Measurements from ENCODE around the gene OR10K1.
"Not testable (repeated sequence)": the region's sequence is repeated elsewhere in the genome, so short reads cannot be mapped to it uniquely, and the experiment has no call there.

The OR10K1 gene, protein sequence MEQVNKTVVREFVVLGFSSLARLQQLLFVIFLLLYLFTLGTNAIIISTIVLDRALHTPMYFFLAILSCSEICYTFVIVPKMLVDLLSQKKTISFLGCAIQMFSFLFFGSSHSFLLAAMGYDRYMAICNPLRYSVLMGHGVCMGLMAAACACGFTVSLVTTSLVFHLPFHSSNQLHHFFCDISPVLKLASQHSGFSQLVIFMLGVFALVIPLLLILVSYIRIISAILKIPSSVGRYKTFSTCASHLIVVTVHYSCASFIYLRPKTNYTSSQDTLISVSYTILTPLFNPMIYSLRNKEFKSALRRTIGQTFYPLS

DNA sequence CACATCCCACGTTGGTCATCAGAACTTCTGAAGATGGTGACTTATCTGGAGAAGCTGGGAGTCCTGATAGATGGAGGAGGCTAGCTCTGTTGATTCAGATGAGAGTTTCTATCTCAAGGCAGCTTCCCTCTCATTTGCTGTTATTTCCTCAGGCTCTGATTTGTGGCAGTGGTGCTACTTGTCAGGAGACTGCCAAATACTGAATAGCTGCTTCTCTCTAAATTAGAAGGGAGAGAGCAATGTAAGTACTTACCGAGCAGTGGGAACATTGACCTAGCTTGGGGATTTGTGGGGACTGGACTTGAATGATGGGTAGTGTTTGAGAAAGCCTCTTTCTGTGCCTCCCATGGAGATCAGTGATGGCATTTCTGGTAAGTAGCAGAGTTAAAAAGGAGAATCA, at the start of gene OR10K1:
Gene OR10K1, plus strand, starts transcription at position 301 of the 400 bp plus-strand sequence. CDS start 3,728 bp downstream, outside the sequence.
- DNase-seq: no peak

DNA sequence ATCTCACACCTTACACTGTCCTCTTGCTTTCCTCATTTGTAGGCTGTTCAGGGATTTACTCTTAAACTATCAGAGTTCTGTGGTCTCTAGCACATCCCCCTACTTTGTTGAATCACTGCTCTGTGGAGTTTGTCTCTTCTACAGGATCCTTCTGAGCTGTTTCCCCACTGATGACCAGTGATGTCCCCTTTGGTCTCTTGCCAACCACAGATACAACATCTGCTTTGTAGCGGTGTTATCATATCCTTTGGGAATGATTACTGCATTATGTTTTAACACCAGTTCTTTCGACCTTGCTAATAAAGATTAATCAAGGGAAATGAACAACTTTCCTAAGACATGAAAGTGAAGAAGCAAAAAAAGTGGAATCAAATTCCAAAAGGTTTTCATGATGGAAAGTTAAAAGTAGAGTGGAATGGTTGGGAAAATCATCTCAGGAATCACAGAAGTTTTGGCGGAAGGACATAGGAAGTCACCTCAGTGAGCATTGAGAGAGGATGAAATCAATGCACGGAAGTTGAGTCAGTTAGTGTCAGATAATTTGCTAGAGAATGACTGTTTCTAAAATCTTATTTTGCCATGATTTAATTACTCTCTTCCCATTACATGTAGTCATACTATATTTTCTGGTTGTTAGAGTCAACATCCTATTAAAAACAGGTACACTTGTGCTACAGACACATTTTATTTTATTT, 46.8 kb upstream of the OR10K1 start:
- no peak for DNase-seq

DNA sequence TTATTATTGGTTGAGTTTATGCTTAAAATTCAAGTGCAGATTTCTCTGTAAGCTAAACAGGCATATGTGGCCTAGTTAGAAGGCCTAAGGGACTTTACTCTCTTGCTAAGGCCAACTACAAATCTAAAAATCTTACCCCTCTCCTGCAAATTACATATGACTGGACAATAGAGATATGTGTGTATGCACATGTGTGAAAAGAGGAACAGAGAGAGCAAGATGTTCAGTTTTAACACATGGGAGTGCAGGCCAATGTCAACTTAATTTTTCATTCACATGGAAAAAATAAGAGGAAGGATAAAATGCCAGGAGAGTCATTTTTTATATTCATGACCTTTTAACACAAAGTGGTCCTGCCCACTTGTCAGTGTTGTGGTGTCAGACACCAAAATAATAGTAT, 44.0 kb upstream of the OR10K1 start:
- DNase-seq: no peak

DNA sequence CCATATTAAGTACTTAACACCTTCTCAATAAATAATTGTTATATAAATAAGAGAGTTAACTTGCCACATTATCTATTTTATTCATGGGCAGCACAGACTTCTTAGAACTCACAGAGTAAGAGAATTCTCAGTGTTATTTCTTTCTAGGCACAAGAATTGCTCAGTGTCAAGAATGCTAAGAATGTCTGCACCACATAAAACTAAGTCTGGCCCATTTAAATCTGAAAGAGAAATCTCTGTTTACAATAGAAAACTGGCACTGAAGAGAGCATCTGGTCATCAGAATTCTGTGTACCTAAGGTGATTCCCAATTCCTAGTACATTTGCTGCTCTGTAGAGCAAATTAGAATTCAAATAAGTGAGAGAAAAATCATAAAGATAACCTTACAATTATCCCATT, 39.4 kb upstream of the OR10K1 start:
- DNase-seq: no peak

DNA sequence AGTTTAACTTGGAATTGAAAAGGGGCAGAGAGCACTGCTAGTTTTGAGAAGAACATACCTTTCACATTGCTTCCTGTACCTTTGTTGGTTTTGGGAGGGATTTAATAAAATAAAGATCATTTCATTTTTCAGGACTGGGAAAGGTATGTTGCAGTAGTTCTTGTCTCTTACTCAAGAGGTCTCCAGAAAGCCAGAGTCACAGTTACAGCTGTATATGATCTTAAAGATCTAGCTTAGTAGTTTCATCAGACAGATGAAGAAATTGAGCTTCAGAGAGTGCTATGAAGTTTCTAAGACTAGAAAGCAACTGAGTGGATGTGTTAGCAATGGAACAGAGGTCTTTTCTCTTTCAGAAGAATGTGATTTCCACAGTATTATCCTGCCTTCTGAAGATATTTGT, 36.6 kb upstream of the OR10K1 start:
- no peak for DNase-seq

DNA sequence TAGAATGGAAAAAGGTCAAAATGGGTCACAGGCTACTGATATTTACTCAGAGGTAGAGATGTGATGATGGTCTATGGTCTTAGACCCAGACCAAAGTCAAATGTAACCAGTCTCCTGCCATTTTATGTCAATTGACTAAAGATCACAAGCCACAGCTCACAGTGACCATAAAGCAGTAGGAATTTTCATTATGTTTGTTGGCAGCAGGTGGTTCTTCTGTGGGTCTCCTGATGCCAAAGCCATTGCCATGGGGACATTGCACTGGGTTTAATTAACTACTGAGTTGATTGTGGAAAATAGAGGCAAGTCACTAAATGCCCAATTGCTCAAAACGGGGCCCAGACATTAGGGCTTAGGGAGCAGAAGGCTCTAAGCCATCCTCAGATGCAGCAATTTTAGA, 35.5 kb upstream of the OR10K1 start, which contains the start of gene OR10K2:
Gene OR10K2, minus strand, starts transcription at position 101 of the 400 bp plus-strand sequence. CDS start 5,371 bp downstream, outside the sequence.
- DNase-seq: no peak

DNA sequence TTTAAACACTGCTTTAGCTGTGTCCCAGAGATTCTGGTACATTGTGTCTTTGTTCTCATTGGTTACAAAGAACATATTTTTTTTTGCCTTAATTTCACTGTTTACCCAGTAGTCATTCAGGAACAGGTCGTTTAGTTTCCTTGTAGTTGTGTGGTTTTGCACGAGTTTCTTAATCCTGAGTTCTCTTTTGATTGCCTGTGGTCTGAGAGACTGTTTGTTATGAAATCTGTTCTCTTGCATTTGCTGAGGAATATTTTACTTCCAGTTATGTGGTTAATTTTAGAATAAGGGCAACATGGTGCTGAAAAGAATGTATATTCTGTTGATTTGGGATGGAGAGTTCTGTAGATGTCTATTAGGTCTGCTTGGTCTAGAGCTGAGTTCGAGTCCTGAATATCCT, 31.5 kb upstream of the OR10K1 start:
- not testable (repeated sequence) for DNase-seq

DNA sequence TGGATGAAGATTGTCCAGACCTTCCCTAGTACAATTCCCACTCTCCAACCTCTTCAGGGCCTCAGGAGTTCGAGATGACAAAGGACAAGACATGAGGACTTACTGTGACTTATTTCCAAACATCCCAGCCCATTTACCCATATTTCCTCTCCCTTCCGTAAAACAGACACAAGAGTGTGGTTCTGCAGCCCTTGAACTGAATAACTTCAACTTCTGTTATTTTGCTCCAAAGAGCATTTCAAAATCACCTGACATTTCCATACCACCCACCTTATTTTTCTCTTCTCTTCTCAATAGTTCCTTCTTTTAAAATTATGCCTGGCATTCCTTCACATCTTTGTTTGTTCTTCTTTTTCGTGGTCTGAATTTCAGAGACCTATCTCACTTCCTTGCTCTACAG, 26.9 kb upstream of the OR10K1 start:
- no peak for DNase-seq

DNA sequence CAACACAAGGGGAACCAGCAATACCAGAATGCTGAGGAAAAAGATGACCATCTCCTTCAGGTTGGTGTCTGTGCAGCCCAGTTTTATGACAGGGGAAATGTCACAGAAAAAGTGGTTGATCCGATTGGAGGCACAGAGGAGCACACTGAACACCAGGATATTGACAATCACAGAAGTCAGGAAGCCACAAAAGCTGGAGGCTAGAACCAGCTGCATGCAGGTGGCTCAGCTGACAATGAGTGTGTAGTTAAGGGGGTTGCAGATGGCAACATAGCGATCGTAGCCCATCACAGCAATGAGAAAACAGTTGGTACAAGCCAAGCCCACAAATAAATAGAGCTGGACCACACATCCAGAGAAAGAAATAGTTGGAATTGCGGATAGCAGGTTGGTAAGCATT, 16.3 kb upstream of the OR10K1 start:
- DNase-seq: no peak

DNA sequence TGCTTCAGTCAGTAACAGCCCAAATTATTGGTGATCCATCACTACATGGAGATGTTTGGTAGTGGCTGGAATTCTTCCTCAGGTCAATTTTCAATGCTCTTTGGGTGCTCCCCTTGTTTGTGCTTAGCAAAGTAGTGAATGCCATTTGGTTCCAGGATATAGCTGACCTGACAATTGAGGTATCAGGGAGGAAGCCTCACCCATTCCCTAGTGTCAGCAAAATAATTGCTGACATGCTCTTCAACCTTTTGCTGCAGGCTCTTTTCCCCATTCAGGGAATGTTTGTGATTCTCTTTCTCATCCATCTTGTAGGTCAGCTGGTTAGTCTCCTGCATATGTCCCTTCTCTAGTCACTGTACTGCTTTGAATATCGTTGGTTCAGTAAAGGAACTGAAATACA, 7.1 kb upstream of the OR10K1 start:
- DNase-seq: no peak

DNA sequence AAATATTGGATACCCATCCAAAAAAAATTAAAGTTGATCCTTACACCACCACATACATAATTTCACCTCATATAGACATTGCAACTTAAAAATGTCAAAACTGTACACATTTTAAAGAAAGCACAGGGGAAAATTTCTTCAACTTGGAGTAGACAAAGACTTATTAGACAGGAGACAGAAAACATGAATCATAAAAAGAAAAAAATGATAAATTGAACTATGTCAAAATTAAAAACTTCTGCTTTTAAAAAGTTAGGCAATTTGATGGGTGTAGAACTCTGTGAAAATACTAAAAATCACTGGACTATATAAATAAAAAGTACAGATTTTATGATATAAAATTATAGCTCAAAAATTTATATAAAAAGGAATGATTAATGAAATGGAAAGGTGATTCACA, 4.4 kb upstream of the OR10K1 start:
- no peak for DNase-seq

DNA sequence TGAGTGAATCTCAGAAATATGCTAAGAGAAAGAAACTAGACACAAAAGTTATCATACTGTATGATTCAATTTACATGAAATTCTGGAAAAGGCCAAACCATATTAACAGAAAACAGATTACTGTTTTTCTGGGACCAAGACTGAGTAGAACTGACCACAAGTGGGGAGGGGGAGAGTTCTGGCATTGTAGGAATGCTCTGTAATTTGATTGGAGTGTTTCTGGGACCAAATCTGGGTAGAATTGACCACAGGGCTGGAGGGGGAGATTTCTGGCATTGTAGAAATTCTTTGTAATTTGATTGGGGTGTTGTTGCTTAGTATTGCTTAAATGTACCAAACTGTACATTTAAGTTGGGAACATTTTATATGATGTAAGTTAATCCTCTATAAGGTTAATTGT, 3.4 kb upstream of the OR10K1 start:
- no peak for DNase-seq

DNA sequence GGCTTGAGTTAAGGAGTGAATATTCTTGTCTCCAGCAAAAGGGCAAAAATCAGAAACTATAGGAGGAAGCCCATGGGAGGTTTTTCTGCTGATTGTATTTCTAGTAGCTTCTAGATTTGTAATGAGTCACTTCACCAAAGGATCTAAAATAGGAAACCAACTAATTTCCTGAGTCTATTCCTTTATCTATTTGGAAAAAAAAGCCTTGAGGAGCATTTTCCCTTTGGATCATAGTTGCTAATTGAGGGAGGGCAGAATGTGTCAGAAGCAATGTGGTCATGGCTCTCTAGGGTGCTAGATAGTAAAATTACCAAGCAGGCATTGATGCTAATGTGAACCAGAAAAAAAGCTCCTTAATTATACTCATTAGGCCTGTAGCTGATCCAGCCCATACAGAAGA, 10.3 kb downstream of the OR10K1 start, which contains the start of gene OR10R2:
Gene OR10R2, plus strand, starts transcription at position 301 of the 400 bp plus-strand sequence. CDS start 106 bp downstream, outside the sequence.
- no peak for DNase-seq

DNA sequence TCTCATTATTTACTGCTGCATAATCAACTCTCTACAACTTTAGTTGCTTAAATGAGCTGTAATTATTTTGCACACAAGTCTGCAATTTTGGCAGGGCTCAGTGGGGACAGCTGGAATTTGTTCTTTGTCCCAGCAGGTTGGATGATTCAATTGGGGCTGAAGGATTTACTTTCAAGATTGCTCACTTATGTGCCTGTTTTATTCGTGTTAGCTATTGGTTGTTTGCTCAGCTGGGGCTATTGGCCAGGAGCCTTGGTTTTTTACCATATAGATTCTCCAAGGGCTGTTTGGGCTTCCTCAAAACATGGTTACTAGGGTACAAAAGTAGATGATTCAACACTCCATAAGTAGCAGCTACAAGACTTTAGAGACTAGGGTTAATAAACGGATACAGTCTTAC, 23.8 kb downstream of the OR10K1 start:
- DNase-seq: peak; percentile 70

DNA sequence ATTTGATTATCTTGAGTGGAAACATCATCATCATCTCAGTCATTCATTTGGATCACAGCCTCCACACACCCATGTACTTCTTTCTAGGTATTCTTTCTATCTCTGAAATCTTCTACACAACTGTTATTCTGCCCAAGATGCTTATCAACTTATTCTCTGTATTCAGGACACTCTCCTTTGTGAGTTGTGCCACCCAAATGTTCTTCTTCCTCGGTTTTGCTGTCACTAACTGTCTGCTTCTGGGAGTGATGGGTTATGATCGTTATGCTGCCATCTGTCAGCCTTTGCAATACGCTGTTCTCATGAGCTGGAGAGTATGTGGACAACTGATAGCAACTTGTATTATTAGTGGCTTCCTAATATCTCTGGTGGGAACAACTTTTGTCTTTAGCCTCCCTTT, 29.7 kb downstream of the OR10K1 start:
- DNase-seq: no peak

DNA sequence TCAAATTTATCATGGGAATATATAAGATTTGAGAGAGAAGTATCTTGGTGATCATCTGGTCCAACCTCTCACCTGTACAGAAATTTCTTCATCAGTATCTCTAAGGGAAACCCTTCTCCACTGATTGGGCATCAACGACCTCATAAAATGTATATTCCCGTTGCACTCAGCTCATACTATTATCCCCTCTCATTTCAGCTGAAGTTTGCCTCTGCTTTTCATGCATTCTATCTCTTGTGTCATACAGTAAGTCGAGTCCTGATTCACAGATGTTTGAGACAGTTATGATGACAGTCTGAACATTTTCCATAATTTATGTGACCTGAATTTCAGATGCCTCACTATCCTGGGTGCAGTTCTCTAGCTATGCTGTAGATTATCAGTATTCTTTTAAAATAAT, 31.4 kb downstream of the OR10K1 start:
- DNase-seq: no peak

DNA sequence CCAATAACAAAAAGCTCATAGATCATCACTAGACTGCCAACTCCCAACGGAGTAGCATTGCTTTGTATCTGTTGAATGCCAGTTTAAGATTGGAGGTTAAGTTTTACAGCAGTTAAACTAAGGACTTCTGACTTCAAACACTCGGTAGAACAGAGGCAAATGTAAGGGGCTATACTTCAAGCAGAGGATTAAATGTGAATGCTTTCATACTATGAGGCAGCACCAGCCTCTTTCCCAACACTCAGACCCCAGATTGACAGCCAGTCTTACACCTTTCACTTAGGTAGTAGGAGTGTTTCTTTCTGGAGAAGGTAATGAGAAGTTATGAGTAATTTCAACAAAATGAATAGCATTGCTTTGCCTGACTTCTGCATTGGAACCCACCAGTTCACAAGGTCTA, 33.2 kb downstream of the OR10K1 start:
- no peak for DNase-seq

DNA sequence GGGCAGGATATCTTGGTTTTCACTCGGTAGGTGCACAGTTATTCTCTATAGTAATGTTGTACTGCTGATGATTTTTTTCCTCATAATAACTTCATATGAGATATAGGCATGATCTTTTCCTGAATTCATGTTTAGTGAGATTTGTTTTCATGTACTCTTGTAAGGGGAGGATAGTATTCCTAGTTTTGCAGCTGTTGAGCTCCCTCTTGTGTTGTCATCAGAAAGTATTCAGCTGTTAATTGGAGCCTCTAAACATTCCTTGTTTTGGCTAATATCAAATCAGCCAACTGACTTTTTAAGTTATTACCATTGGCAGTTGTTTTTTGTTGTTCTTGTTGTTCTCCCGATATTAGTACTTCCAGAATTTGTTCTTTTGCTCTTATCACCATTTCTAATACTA, 34.7 kb downstream of the OR10K1 start:
- DNase-seq: peak; percentile 41

DNA sequence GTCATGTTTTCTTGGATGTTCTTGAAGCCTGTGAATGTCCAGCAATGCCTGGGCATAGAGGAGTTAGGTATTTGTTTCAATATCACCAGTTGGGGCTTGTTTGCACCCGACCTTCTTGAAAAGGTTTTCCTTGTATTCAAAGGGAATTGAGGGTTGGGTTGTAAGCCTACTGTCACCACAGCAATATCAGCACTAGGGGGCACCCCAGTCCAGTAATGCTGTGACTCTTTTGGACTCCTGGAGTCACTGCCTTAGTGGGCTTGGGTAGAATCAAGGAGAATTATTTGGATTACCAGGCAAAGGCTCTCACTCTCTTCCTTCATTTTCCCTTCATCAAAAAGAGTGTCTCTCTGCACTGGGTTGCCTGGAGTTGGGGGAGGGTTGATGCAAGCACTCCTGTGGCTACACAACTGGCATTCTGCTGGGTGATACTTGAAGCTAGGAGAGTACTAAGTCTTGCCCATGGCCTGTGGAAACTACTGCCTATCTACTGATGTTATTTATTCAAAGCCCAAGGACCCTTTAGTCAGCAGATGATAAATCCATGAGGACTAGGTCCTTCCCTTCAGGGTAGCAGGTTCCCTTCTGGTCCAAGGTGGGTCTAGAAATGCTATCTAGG, 44.8 kb downstream of the OR10K1 start:
- no peak for DNase-seq

DNA sequence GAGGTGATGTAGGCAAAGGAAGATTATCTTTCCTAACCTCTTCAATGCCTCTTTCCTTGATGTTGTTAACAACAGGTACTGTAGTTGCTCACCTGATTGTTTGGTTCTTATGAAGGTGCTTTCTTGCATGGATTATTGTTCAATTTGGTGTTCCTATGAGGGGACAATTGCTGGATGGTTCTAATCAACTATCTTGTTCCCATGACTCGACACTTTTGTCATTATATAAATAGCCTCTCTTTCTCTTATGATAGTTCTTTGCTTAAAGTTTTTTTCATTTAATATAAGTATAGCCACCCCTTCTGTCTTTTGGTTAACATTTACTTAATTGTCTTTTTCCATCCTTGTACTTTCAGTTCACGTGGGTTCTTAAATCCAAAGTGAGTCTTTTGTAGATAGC, 45.9 kb downstream of the OR10K1 start:
- no peak for DNase-seq

DNA sequence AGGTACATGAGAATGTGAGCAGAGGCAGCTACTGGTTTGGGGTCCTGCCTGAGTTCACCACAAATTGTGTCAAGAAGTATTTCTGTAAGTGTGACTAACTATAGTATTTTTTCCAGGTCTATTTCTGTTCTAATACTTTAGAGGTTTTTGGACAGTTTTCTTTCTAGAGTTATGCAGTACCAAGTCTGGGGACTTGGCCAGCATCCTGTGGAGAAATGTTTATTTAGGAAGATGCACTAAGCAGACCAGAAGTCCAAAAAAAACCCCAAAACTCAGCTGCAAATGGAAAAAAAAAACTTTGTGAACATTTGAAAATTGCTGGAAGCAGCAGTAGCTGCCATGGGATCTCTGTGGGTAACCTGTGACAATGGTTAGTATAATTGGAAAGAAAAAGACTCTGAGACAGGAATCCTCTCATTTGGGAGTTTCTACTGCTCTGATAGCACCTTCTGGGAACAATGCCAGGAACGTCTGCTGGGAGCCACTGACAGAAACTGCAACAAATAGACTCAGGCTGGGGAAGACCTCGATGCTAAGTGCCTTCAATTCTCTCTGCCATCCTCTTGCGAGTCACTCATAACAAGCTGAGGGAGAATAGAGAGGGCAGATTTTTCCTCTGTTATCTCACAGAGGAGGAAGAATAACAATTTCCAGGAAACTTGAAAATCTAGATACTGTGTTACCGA, 48.0 kb downstream of the OR10K1 start:
- DNase-seq: peak; percentile 18

DNA sequence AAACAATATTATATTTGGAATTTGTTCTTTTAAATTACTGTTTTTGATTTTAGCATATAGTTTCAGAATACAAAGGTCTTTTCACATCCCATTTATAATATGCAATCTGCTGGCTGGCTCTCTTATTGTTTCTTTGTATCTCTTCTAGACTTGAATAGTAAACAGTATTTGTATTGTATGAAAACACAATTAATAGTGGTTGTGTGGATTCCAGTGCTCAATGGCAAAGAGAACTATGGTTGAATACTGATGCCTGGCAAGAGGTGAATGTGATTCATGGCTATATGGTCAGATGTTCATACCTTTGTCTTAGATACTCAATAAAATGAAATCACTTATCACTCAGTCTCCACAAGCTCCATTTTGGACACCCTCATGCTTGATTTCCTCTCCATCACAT, 55.3 kb downstream of the OR10K1 start:
- DNase-seq: no peak
